Glutamatergic neuron (in vitro differentiated cells): ENCODE results near the gene FBXO27. TPM values are rescaled to one million over a fixed set of nuclear protein-coding genes. Genes with fewer than 3 reads are reported as not detected.

ENCODE experiments used
- DNase-seq: peaks from one replicate; pipeline ENCODE4 v3.0.0; 2022
- H3K27ac Mint-ChIP-seq: one replicate; pipeline ENCODE4 v1.8.0; 2020; ENCODE audit warnings: mild to moderate bottlenecking, mixed read lengths, inconsistent platforms; ENCODE audit not compliant: unreplicated experiment
- H3K27me3 Mint-ChIP-seq: one replicate; pipeline ENCODE4 v1.8.0; 2020; ENCODE audit warnings: mild to moderate bottlenecking, moderate library complexity, mixed read lengths, inconsistent platforms; ENCODE audit not compliant: unreplicated experiment
- H3K36me3 Mint-ChIP-seq: one replicate; pipeline ENCODE4 v1.8.0; 2020; ENCODE audit warnings: mild to moderate bottlenecking, mixed read lengths, inconsistent platforms; ENCODE audit not compliant: unreplicated experiment
- H3K4me1 Mint-ChIP-seq: one replicate; pipeline ENCODE4 v1.8.0; 2020; ENCODE audit warnings: mild to moderate bottlenecking, low read depth, mixed read lengths, inconsistent platforms; ENCODE audit not compliant: unreplicated experiment
- H3K4me3 Mint-ChIP-seq: one replicate; pipeline ENCODE4 v1.8.0; 2020; ENCODE audit warnings: mild to moderate bottlenecking, mixed read lengths, inconsistent platforms; ENCODE audit not compliant: unreplicated experiment
- H3K9me3 Mint-ChIP-seq: one replicate; pipeline ENCODE4 v1.8.0; 2020; ENCODE audit warnings: mild to moderate bottlenecking, moderate library complexity, mixed read lengths, inconsistent platforms; ENCODE audit not compliant: unreplicated experiment
- total RNA-seq: library from RNA; stranded (reverse); fragmentation: NEBNext Ultra II Directional; extraction: Animal tissue kit (Norgen Biotek cat#: 25700); gene quantifications from one replicate; pipeline ENCODE4 v1.2.1, GENCODE V29; 2021; ENCODE audit not compliant: unreplicated experiment
- TF ChIP-seq, protein P1 (sequence below): fragments of 200-600 bp; sonication (generic); IDR thresholded peaks from one replicate; pipeline ENCODE4 v1.5.0; 2021; ENCODE audit not compliant: partially characterized antibody, unreplicated experiment

FBXO27 gene
- total RNA-seq, 1 donor from 2014 or later: 2.2 TPM

DNA sequence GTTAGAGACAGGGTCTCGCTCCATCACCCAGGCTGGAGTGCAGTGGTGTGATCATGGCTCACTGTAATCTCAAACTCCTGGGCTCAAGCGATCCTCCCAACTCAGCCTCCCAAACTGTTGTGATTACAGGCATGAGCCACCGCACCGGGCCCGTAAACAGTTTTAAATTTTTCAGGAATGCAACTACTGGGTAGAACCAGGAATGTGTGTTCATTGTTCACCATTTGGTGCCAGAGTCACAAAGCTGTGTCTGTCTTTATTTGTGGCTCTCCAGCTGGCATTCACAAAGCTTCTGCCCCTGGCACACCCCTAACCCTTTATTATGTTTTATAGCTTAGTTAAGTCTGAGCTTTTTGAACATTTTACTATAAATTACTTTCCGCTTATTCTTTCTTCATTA lies 32.1 kb upstream of the FBXO27 start:
- Mint-ChIP-seq H3K27me3 (no peaks in the 10 kb centered on the region), H3K4me3 (no peak overlapping the region), H3K27ac (no peak overlapping the region), H3K4me1 (no peaks in the 10 kb centered on the region), H3K9me3 (peaks cover 2% of the 10 kb centered on the region), H3K36me3 (no peaks in the 10 kb centered on the region)
- TF ChIP-seq, protein P1, sequence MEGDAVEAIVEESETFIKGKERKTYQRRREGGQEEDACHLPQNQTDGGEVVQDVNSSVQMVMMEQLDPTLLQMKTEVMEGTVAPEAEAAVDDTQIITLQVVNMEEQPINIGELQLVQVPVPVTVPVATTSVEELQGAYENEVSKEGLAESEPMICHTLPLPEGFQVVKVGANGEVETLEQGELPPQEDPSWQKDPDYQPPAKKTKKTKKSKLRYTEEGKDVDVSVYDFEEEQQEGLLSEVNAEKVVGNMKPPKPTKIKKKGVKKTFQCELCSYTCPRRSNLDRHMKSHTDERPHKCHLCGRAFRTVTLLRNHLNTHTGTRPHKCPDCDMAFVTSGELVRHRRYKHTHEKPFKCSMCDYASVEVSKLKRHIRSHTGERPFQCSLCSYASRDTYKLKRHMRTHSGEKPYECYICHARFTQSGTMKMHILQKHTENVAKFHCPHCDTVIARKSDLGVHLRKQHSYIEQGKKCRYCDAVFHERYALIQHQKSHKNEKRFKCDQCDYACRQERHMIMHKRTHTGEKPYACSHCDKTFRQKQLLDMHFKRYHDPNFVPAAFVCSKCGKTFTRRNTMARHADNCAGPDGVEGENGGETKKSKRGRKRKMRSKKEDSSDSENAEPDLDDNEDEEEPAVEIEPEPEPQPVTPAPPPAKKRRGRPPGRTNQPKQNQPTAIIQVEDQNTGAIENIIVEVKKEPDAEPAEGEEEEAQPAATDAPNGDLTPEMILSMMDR: no peak
- DNase-seq: no peak

DNA sequence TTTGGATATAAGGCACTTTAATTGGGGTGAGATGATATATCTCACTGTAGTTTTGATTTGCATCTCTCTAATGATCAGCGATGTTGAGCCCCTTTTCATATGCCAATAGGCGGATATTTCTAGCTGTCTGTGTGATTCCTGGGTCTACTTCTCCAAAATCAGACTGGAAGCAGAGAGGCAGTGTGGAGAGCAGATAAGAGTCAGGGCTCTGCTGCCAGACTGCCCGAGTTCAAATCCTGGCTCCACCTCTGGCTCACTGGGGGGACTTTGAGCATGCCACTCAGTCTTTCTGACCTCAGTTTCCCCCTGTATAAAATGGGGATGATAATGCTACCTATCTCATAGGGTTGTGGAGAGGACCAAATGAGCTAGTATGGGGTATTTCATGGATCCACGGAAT lies 27.8 kb upstream of the FBXO27 start:
- H3K27me3 Mint-ChIP-seq: no peaks in the 10 kb centered on the region
- H3K36me3 Mint-ChIP-seq: no peaks in the 10 kb centered on the region
- no peaks in the 10 kb centered on the region for H3K4me1 Mint-ChIP-seq
- TF ChIP-seq, protein P1: no peak
- no peak for DNase-seq
- no peak overlapping the region for H3K4me3 Mint-ChIP-seq
- no peak overlapping the region for H3K27ac Mint-ChIP-seq
- no peaks in the 10 kb centered on the region for H3K9me3 Mint-ChIP-seq

DNA sequence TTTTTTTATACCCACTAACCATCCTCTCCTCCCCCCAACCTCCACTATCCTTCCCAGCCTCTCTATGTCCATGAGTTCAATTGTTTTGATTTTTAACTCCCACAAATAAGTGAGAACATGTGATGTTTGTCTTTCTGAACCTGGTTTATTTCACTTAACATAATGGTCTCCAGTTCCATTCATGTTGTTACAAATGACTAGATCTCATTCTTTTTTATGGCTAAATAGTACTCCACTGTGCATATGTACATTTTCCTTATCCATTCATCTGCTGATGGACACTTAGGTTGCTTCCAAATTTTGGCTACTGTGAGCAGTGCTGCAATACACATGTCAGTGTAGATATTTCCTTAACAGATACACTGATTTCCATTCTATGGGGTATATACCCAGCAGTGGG lies 27.0 kb upstream of the FBXO27 start:
- TF ChIP-seq, protein P1: no peak
- Mint-ChIP-seq H3K4me1 (no peaks in the 10 kb centered on the region), H3K36me3 (peaks cover 7% of the 10 kb centered on the region), H3K27me3 (no peaks in the 10 kb centered on the region), H3K27ac (no peak overlapping the region), H3K9me3 (no peaks in the 10 kb centered on the region), H3K4me3 (no peak overlapping the region)
- no peak for DNase-seq

DNA sequence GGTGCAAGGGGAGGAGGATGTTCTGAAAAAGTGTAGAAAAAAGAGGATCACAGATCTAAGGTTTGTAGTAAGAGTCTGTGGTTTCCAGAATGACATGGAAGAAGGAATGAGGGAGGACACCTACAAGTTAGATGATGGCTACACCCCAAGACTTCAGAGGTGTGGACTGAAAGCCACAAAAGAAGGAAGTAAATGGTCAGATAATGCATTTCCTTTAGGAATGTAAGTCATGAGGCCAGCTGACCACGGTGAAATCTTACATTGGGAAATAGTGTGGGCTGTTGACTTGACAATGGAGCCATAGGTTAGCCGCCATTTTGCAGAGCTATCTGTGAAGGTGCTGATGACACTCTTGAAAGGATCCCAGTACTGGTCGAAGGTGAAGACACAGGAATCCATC lies 25.3 kb upstream of the FBXO27 start:
- no peak for DNase-seq
- peaks cover 7% of the 10 kb centered on the region for H3K36me3 Mint-ChIP-seq
- H3K27me3 Mint-ChIP-seq: no peaks in the 10 kb centered on the region
- TF ChIP-seq, protein P1: no peak
- H3K4me1 Mint-ChIP-seq: no peaks in the 10 kb centered on the region
- H3K9me3 Mint-ChIP-seq: peaks cover 1% of the 10 kb centered on the region
- H3K4me3 Mint-ChIP-seq: no peak overlapping the region
- H3K27ac Mint-ChIP-seq: peak overlapping the region; percentile 11

DNA sequence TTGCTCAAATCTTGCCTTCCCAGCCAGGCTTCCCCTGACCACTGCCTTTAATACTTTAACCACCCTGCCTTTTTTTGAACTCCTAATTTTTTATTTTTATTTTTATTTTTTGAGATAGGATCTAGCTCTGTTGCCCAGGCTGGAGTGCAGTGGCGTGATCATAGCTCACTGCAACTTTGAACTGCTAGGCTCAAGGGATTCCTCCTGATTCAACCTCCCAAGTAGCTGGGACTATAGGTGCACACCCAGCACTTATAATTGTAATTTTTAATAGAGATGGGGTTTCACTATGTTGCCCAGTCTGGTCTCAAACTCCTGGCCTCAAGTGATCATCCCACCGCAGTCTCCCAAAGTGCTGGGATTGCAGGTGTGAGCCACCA lies 21.7 kb upstream of the FBXO27 start:
- H3K4me1 Mint-ChIP-seq: no peaks in the 10 kb centered on the region
- H3K27ac Mint-ChIP-seq: no peak overlapping the region
- peaks cover 1% of the 10 kb centered on the region for H3K9me3 Mint-ChIP-seq
- peaks cover 7% of the 10 kb centered on the region for H3K36me3 Mint-ChIP-seq
- no peak overlapping the region for H3K4me3 Mint-ChIP-seq
- TF ChIP-seq, protein P1: no peak
- DNase-seq: no peak
- H3K27me3 Mint-ChIP-seq: no peaks in the 10 kb centered on the region
